Measurements from ENCODE around the gene TAGAP. TPM values are rescaled to one million over a fixed set of nuclear protein-coding genes. Genes with fewer than 3 reads are reported as not detected.

Gene TAGAP
- total and polyA plus RNA-seq, 9 of the 15 experiments (the other 6 are each of a cell fraction or from before 2014, with no cell fraction given) = 0.07 TPM; not detected in 8

DNA sequence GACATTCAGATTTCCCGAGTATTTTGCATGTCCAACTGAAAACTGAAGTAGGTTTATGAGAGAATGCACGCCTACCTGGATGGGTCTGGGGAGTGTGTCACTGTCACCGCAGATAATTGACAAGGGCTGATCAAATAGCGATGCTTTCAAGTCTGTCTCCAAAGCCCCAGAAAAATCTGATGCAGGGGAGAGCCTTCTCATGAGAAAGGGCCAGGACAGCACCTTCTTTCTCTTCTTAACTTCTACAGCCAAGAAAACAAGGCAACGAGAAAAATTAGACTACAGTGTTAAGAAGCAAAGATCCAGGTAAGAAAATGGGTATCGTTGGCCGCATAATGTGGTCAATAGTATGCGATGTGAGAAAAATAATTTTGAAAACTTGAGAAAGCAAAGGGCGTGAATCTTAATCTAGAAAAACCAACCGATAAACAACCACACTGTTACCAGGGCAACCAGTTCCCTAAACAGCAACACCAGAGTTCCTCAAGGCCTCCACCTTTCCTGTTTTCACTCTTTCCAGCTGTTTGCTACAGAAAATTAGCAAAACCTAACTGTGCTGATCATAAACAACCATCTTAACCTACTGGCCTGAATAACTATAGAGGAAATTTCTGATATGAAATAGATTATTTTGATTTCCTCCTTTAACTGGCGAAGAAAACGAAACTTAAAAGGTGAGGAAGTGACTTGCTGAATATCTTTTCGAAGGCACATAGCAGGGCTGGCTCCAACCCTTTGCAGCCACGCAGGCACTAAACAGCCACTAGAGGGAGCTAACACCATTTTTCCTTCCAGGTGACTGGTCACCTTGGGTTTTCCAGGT is 2.6 kb downstream of the TAGAP start (continued):
- TF ChIP-seq SPI1 (IDR thresholded peaks at IDR 0.05; ENCODE audit: borderline replicate concordance, low read depth, low read length) = peak; percentile 50; the same call in 1 of the 2 replicates
- TF ChIP-seq, protein P1, sequence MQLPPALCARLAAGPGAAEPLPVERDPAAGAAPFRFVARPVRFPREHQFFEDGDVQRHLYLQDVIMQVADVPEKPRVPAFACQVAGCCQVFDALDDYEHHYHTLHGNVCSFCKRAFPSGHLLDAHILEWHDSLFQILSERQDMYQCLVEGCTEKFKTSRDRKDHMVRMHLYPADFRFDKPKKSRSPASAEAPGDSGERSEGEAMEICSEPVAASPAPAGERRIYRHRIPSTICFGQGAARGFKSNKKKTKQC (CRISPR knock-in tag; IDR thresholded peaks at IDR 0.05) = no peak
- TF ChIP-seq FOXJ2 (tag; IDR thresholded peaks at IDR 0.05) = peak; percentile 99
- no peak for TF ChIP-seq ZNF12 (CRISPR knock-in tag; IDR thresholded peaks at IDR 0.05)
- no peak for TF ChIP-seq SRF (CRISPR knock-in tag; IDR thresholded peaks at IDR 0.05)
- no peak for TF ChIP-seq HDAC3 (IDR thresholded peaks at IDR 0.05; ENCODE audit: borderline replicate concordance, partially characterized antibody)
- no peak for TF ChIP-seq ZNF551 (CRISPR knock-in tag; IDR thresholded peaks at IDR 0.05)
- TF ChIP-seq ZC3H11A (IDR thresholded peaks at IDR 0.05; ENCODE audit: low read depth, low read length) = no peak
- TF ChIP-seq CBX3 (IDR thresholded peaks at IDR 0.05; ENCODE audit: borderline replicate concordance in 1 of 2, low read length in 2 of 2) = peak in 1 of 2 experiments; percentile 29; a peak in 1 of 3 replicates
- TF ChIP-seq, protein P2, sequence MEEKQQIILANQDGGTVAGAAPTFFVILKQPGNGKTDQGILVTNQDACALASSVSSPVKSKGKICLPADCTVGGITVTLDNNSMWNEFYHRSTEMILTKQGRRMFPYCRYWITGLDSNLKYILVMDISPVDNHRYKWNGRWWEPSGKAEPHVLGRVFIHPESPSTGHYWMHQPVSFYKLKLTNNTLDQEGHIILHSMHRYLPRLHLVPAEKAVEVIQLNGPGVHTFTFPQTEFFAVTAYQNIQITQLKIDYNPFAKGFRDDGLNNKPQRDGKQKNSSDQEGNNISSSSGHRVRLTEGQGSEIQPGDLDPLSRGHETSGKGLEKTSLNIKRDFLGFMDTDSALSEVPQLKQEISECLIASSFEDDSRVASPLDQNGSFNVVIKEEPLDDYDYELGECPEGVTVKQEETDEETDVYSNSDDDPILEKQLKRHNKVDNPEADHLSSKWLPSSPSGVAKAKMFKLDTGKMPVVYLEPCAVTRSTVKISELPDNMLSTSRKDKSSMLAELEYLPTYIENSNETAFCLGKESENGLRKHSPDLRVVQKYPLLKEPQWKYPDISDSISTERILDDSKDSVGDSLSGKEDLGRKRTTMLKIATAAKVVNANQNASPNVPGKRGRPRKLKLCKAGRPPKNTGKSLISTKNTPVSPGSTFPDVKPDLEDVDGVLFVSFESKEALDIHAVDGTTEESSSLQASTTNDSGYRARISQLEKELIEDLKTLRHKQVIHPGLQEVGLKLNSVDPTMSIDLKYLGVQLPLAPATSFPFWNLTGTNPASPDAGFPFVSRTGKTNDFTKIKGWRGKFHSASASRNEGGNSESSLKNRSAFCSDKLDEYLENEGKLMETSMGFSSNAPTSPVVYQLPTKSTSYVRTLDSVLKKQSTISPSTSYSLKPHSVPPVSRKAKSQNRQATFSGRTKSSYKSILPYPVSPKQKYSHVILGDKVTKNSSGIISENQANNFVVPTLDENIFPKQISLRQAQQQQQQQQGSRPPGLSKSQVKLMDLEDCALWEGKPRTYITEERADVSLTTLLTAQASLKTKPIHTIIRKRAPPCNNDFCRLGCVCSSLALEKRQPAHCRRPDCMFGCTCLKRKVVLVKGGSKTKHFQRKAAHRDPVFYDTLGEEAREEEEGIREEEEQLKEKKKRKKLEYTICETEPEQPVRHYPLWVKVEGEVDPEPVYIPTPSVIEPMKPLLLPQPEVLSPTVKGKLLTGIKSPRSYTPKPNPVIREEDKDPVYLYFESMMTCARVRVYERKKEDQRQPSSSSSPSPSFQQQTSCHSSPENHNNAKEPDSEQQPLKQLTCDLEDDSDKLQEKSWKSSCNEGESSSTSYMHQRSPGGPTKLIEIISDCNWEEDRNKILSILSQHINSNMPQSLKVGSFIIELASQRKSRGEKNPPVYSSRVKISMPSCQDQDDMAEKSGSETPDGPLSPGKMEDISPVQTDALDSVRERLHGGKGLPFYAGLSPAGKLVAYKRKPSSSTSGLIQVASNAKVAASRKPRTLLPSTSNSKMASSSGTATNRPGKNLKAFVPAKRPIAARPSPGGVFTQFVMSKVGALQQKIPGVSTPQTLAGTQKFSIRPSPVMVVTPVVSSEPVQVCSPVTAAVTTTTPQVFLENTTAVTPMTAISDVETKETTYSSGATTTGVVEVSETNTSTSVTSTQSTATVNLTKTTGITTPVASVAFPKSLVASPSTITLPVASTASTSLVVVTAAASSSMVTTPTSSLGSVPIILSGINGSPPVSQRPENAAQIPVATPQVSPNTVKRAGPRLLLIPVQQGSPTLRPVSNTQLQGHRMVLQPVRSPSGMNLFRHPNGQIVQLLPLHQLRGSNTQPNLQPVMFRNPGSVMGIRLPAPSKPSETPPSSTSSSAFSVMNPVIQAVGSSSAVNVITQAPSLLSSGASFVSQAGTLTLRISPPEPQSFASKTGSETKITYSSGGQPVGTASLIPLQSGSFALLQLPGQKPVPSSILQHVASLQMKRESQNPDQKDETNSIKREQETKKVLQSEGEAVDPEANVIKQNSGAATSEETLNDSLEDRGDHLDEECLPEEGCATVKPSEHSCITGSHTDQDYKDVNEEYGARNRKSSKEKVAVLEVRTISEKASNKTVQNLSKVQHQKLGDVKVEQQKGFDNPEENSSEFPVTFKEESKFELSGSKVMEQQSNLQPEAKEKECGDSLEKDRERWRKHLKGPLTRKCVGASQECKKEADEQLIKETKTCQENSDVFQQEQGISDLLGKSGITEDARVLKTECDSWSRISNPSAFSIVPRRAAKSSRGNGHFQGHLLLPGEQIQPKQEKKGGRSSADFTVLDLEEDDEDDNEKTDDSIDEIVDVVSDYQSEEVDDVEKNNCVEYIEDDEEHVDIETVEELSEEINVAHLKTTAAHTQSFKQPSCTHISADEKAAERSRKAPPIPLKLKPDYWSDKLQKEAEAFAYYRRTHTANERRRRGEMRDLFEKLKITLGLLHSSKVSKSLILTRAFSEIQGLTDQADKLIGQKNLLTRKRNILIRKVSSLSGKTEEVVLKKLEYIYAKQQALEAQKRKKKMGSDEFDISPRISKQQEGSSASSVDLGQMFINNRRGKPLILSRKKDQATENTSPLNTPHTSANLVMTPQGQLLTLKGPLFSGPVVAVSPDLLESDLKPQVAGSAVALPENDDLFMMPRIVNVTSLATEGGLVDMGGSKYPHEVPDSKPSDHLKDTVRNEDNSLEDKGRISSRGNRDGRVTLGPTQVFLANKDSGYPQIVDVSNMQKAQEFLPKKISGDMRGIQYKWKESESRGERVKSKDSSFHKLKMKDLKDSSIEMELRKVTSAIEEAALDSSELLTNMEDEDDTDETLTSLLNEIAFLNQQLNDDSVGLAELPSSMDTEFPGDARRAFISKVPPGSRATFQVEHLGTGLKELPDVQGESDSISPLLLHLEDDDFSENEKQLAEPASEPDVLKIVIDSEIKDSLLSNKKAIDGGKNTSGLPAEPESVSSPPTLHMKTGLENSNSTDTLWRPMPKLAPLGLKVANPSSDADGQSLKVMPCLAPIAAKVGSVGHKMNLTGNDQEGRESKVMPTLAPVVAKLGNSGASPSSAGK (IDR thresholded peaks at IDR 0.05) = no peak
- TF ChIP-seq, protein P3, sequence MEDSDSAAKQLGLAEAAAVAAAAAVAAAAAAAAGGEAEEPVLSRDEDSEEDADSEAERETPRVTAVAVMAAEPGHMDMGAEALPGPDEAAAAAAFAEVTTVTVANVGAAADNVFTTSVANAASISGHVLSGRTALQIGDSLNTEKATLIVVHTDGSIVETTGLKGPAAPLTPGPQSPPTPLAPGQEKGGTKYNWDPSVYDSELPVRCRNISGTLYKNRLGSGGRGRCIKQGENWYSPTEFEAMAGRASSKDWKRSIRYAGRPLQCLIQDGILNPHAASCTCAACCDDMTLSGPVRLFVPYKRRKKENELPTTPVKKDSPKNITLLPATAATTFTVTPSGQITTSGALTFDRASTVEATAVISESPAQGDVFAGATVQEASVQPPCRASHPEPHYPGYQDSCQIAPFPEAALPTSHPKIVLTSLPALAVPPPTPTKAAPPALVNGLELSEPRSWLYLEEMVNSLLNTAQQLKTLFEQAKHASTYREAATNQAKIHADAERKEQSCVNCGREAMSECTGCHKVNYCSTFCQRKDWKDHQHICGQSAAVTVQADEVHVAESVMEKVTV (CRISPR knock-in tag; IDR thresholded peaks at IDR 0.05) = peak; percentile 60
- TF ChIP-seq C11orf30 (IDR thresholded peaks at IDR 0.05; ENCODE audit: low read depth) = no peak
- no peak for TF ChIP-seq MED1 (CRISPR knock-in tag; IDR thresholded peaks at IDR 0.05; ENCODE audit: borderline replicate concordance)
